HG03066 (cell line): ENCODE measurements around the gene SFSWAP.
"Not testable (repeated sequence)": the region's sequence is repeated elsewhere in the genome, so short reads cannot be mapped to it uniquely, and the experiment has no call there.

Source experiments
- ATAC-seq: cut with Tn5 transposase; IDR thresholded peaks from one replicate; pipeline ENCODE4 v1.9.1; 2021; ENCODE audit warnings: low read depth; ENCODE audit not compliant: unreplicated experiment

SFSWAP gene

DNA sequence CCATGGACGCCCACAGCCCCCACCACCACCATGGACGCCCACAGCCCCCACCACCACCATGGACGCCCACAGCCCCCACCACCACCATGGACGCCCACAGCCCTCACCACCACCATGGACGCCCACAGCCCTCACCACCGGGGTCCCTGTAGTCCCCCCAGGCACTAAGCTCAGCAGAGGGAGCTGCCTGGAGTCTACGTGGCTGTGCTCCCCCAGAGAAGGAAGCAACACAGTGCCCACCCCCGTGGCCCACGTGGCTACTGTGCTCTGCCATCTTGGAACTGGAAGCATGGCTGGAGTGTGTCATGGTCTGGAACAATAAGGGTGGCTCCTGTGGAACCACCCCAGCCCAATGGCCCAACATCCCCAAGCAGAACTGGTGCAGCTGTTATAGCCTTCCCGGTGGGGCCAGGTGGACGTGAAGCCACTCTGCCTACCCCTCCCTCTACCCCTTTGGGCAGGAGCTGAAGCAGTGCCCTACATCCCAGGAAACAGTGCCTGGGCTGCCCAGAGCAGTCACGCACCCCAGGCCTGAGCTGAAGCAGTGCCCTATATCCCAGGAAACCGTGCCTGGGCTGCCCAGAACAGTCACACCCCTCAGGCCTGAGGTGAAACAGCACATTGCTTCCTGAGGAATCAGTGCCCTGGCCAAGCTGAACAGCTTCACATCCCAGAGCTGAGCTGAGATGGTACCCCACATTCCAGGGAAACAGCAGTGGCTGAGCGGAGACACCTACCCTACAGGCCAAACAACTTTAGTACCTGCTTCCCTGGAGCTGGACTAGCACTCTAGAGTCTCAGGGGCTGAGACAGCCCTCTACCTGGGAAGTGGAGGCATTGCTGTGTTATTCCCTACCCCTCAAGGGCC, 9.0 kb upstream of the SFSWAP start:
- no peak for ATAC-seq

DNA sequence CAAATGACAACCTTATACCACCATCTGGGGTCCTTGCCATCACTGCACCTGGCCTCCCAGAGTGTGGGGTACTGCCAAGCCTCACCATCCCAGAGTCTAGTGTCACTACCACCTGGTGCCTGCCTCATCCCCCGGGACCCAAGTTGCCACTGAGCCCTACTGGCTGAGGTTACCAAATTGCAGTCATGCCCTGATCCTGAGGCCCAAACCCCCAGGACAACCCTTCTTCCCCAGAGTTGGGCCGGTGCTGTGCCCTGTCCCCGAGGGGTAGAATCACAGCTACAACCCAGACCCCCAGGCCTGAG, 8.4 kb upstream of the SFSWAP start:
- ATAC-seq, result no peak

- no peak for ATAC-seq
Measured at GRCh38 chr12:131703161-131703560, 7.7 kb upstream of the SFSWAP start.

- no peak for ATAC-seq
Measured at GRCh38 chr12:131704509-131704908, 6.4 kb upstream of the SFSWAP start.

DNA sequence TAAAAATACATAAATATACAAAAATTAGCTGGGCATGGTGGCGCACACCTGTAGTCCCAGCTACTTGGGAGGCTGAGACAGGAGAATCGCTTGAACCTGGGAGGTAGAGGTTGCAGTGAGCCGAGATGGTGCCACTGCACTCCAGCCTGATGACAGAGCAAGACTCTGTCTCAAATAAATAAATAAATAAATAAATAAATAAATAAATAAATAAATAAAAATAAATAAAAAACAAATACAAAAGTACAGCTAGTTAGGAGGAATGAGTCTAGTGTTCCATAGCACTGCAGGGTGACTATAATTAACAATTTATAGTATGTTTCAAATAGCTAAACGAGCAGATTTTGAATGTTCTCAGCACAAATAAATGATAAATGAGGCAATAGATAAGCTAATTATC, 4.2 kb upstream of the SFSWAP start:
- not testable (repeated sequence) for ATAC-seq

- no peak for ATAC-seq
Measured at GRCh38 chr12:131709226-131709625, 1.7 kb upstream of the SFSWAP start.

DNA sequence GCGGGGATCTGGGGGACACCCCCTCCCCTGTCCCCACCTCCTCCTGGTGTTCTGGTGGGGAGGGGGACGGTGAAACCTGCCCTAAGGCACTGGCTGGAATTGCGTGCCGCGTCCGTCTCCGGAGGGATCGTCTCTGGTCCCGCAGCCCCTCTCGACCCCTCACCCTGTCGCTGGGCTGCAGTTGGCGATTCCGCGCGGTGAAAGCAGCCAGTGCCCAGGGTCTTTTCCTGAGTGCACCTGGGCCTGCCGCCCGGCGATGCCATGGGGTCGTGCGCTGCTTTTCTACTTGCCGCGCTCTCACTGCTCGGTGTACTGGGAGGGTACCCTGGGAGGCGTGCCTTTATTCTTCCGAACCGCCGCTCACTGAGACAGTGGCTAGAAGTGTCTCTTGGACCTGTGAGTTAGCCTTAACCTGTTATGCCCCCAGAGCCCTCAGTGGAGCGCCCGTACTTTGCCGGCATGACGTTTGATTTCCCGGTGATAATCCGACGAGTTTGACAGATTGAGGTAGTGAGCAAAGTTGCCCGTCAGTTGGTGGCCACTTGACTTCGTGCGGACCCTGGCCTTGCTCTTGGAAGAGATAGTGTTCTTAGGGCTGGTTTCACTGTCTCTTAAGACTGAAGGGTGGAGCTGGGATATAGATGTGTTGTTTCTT, 788 bp downstream of the SFSWAP start:
- no peak for ATAC-seq

DNA sequence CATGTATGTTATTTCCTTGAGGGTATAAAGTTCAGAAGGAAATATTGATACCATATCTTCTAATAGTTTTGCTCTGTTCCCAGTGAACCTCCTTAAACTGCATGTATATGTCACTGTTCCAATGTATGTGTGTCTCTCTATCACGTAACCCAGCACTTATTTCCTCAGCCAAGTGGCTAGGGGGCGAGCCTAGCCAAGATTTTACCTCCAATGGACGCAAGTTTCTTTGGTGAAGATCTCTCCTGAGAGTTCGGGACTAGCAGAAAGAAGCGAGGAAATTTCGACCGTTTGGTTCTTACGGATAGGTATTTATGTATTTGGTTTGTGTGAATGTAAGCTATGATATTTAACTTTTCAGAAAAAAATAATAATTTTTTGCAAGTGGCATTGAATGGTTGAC, 2.5 kb downstream of the SFSWAP start:
- ATAC-seq, result no peak

DNA sequence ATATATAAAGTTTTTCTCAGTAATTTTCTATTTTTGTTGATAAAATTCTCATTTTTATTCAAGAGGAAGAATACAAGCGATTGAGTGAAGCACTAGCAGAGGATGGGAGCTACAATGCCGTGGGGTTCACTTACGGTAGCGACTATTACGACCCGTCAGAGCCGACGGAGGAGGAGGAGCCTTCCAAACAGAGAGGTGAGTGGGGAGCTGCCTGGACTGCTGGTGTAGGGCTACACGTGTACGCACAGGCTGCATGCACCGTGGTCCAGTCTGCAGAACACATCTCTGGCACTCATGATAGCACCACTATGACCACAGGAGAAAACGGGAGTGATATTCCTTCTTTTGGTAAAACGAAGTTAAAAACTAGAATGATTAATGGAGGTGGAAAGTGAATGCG, 3.9 kb downstream of the SFSWAP start:
- no peak for ATAC-seq

- no peak for ATAC-seq
Measured at GRCh38 chr12:131716282-131716681, 5.4 kb downstream of the SFSWAP start.

DNA sequence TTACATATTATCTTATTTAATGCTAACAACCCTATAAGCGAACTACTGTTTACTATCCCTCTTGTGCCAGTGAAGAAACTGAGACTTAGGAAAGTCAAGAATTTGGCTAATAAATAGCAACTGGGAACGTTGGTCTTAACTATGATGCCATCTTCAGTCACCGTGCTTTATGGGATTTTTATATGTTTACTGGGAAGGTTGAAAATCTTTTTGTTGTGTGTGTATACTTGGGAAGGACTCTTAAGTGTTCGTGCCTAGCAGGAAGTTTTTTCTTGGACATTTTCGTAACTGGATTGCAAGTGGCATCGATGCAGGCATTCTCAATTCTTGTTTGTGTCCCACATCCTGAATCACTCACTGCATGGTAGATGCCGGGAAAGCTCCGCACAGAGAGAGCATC, 9.4 kb downstream of the SFSWAP start:
- no peak for ATAC-seq

- ATAC-seq, result no peak
Measured at GRCh38 chr12:131720921-131721320, 10.0 kb downstream of the SFSWAP start.

- ATAC-seq, result no peak
Measured at GRCh38 chr12:131721548-131721947, 10.7 kb downstream of the SFSWAP start.

DNA sequence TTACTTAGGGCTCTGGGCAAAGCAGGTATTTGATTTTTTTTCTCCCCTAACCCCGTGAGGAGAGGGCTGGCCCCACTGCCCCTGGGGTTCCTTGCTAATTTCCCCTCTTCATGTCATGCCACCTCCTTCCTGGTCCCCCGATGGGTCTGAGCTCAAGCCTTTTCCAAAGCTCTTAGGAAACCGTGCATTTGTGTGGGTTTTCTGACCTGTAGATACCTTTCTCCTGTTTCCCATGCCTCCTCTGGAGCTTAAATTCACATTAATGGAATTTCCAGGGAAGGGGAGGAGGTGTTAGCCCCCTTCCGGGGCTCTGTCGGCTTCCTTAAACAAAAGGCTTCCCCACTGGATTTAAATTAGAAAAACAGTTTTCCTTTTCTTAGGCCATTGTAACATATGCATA, 12.6 kb downstream of the SFSWAP start:
- no peak for ATAC-seq

- ATAC-seq, result no peak
Measured at GRCh38 chr12:131724534-131724933, 13.6 kb downstream of the SFSWAP start.

DNA sequence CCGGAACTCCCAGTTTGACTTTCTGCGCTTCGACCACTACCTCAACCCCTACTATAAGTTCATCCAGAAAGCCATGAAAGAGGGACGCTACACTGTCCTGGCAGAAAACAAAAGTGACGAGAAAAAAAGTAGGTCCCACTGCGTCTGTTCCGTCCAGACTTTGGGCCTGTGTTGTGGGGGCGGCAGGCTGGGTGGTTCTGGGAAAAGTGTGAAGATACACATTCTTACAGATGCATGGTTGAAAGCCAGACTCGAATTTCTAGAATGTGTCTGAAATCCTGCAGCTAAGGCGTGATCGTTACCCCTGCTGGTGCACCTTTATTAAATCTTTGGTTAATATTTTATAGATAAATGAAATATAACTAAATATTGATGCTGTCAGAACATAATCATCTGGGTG, 14.6 kb downstream of the SFSWAP start:
- ATAC-seq, result no peak

DNA sequence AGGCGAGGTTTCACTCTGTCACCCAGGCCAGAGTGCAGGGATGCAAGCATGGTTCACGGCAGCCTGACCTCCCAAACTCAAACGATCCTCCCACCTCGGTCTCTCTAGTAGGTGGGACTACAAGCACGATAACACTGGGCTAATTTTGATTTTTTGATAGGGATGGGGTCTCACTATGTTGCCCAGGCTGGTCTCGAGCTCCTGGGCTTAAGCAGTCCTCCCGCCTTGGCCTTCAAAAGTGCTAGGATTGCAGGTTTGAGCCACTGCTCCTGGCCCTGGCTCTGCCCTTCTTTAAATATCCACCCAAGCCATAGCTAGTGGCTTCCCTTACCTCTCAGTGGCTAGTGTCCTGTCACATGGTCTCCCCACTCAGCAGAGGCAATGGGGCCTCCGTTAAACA, 17.8 kb downstream of the SFSWAP start:
- ATAC-seq, result no peak

GRCh38 chr12:131729254-131729955, 18.5 kb downstream of the SFSWAP start:
- ATAC-seq, result no peak

DNA sequence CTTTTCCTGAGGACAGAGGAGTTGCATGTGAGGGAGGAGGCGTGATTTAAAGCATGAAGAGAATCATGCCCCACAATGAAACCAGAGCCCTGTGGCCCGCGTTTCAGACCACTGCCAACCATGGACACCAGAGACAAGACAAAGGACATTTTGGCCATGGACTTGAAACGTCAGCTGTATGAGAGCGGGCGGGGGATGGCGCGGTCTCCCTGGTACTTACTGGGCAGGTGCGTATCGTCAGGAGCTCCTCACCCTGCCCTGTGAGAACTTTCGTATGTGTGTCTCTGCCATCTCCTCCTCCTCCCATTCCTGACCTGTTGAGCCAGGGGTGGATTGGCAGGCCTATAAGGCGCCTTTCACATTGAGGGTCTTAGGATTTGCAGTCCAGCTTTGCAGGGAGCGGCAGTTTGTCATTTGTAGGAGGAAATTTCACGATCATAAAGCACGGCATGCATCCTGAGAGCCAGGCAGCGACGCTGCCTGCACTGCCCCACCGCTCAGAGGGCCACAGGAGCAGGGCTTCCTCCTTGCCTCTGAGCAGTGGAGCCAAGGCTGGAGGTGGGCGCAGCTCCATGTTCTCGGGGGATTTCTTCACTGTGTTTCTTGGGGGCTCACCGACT, 22.2 kb downstream of the SFSWAP start:
- no peak for ATAC-seq

- ATAC-seq, result no peak
Measured at GRCh38 chr12:131733874-131734273, 23.0 kb downstream of the SFSWAP start.
